GM21576 (cell line): ENCODE measurements around the gene ENTPD6.

Experiments used
- ATAC-seq: cut with Tn5 transposase; IDR thresholded peaks from one replicate; pipeline ENCODE4 v1.9.1; 2021; ENCODE audit warnings: mild to moderate bottlenecking, moderate library complexity; ENCODE audit not compliant: unreplicated experiment

ENTPD6 gene

GRCh38 chr20:25207149-25207959, 11.8 kb downstream of the ENTPD6 start:
- ATAC-seq = no peak

GRCh38 chr20:25207960-25208534, 12.5 kb downstream of the ENTPD6 start:
- ATAC-seq = no peak

DNA sequence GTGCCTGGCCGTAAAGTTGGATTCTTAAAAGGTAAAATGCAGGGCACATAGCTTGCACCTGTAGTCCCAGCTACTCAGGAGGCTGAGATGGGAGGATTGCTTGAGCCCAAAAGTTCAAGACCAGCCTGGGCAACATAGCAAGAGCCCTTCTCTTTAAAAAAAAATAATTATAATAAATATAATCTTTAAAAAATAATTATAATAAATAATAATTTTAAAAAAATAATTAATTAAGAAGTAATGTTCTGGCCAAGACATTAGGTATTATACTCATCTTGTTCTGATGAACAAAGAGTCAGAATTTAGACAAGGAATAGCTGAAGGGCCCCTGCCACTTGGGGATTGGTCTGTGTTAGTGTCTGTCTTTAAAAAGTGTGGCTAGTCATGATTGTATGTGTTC, 13.9 kb downstream of the ENTPD6 start:
- ATAC-seq = no peak

- no peak for ATAC-seq
These were observed 14.4 kb downstream of the ENTPD6 start for GRCh38 chr20:25209911-25210310.

DNA sequence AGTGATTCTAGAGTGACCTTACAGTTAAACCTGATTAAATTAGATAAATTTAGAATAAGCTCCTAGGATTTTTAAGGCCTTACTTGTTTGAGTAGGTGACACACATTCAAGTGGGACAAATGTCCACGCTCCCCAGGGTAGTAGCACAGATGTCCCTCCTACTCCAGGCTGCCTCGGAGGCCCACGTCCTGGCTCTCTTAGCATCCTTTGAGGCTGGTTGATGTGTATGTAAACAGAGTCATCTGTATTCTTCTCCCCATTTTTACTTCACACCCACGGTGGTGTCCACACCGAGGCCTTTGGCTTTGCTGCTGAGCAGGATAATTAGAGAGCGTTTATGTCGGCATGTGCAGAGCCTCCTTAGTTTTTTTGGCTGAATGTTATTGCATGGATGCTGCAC, 15.8 kb downstream of the ENTPD6 start:
- no peak for ATAC-seq

DNA sequence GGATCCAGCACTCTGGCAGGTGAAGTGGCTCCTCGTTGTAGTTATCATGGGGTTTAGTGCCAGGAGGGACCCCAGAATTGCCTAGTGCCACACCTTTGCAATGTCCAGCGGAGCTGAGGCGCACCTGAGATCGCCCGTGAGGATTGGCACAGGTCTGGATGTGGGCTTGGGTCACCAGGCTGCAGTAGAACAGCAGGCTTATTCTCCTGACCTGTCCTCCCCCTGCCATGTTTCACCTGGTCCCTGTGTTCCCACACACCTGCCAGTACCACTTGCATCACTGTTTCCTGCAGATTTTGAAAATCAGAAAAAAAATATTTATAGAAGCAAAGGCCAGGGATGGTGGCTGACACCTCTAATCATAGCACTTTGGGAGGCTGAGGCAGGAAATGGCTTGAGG, 16.7 kb downstream of the ENTPD6 start:
- no peak for ATAC-seq

DNA sequence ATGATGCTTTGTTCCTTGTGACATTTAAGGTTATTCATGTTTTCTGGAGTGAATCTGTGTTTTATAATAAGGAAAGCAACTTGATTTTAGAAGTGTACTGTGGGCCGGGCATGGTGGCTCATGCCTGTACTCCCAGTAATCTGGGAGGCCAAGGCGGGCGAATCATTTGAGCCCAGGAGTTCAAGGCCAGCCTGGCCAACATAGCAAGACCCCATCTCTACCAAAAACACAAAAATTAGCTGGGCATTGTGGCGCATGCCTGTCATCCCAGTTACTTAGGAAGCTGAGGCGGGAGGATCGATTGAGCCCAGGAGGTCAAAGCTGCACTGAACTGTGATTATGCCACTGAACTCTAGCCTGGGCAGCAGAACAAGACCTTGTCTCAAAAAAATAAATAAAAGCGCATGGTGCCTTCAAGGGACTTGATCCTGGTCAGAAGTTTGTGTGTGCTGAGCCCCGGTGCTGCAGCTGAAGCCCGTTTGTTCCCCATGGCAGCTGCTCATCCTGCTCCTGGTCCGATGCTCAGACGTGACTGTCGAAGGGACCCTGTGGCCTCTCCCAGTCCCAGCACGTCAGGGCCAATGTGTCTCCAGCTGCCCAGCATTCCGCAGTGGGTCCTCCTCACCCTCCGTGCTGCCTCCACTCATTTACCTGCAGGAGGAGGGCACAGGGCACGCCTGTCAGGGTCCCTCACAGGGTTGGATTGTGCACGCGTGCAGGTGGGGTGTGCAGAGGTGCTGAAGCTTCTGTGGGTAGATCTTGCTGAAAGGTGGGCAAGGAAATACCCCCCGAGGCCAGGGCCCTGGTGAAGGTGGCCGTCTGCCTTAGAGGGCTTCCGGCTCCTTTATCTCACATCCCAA, 18.3 kb downstream of the ENTPD6 start:
- ATAC-seq = no peak

DNA sequence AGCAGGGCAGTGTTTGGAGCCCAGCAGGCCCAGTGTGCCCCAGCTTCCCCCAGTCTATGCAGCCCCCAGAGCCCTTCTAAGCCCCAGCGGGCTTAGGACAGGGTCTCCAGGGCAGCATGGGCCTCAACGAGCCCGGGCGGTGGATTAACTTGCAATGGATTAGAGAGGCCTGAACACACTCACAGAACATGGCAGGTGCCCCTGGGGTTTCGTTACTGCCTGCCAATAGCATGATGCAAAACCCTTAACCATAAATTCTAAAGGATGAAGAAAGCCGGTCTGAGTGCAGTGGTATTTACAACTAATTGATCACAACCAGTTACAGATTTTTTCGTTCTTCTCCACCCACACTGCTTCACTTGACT, 18.9 kb downstream of the ENTPD6 start:
- ATAC-seq = no peak

GRCh38 chr20:25214819-25215218, 19.3 kb downstream of the ENTPD6 start:
- no peak for ATAC-seq

GRCh38 chr20:25215521-25215920, 20.0 kb downstream of the ENTPD6 start:
- no peak for ATAC-seq

GRCh38 chr20:25216199-25216945, 20.9 kb downstream of the ENTPD6 start:
- ATAC-seq = no peak

DNA sequence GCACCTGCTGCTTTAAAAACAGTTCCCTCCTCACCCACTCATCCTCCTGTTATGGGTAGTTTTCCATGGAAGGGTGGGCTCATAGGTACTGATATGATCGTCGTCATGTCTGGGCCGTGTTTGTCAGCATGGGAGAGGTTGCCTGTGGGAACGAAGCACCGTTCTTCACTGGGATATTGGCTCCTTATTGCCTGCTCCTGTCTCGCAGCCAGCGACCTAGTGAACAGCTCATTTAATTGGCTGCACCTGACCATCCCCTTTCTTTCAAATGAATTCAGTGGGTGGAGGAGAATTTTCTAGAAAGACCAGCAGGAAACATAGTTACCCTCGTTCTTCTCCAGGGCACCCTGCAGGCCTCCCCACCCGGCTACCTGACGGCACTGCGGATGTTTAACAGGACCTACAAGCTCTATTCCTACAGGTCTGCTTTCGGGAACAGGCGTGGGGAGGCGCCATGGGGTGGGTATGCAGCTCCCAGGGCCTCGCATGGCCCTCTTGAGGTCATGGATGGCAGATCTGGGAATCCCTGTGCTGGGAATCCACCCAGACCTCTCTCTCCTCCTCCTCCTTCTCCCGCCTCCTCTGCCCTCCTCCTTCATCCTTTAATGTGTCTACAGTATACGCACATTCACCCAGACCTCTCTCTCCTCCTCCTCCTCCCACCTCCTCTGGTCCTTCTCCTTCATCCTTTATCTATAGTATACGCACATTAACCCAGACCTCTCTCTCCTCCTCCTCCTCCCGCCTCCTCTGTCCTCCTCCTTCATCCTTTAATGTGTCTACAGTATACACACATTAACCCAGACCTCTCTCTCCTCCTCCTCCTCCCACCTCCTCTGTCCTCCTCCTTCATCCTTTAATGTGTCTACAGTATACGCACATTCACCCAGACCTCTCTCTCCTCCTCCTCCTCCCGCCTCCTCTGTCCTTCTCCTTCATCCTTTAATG, 21.9 kb downstream of the ENTPD6 start:
- ATAC-seq = no peak

DNA sequence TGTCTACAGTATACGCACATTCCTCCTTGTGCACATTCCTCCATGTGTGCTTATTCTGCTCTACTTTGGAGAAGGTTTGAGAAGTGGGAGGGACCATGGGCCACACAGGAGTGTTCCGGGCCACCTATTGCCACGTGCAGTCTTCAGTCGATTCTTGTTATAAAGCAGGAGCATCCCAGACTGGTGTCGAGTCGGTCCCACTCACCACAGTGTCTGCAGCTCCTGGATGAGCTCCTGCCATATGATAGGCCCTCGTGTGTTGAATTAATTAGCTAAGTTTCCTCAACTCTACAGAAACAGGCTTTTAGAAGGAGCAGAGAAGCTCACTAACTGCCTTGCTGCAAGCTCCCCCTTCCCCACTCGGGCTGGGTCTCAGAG, 22.6 kb downstream of the ENTPD6 start:
- no peak for ATAC-seq

- no peak for ATAC-seq
These were observed 23.0 kb downstream of the ENTPD6 start for GRCh38 chr20:25218492-25218891.

DNA sequence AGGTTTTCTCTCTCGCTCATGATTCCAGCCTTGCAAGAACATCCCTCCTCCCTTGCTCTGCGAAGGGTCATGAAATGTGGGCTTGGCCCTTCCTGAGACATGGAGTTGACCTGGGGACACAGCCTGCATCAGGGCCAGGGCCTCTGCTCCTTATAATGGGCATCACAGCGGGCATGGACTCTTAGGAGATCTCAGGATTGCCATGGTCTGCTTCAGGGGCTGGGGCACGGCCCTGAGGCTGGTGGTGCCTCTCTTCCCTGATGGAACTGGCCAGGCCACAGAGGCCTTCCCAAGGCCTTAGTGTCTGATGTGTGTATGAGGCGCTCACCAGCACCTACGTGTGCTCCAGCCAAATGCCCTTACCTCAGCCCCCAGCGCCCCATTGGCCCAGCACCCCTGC, 23.9 kb downstream of the ENTPD6 start:
- no peak for ATAC-seq

DNA sequence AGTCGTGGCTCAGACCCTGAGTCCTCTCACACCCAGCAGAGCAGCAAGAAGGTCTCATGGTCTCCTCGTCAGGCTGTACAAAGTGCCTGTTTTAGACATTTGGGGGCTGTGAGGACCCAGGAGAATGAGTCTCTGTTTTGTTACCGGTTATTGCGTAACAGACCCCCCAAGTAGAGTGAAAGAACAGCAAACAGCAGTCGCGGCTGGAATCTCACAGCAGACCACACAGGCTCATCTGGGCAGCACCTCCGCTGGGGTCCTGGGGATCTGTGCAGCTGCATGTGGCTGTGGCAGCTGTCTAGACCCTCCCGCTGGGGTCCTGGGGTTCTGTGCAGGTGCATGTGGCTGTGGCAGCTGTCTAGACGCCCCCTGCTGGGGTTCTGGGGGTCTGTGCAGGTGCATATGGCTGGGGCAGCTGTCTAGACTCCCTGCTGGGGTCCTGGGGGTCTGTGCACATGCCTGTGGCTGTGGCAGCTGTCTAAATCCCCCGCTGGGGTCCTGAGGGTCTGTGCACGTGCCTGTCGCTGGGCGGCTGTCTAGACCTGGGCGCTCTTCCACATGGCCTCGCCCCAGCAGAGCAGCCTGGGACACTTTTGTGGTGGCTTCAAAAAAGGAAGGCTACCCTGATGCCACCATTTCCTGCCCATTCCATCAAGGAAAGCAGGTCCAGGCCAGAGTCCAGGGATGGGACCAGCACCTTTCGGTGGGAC, 24.7 kb downstream of the ENTPD6 start:
- no peak for ATAC-seq

DNA sequence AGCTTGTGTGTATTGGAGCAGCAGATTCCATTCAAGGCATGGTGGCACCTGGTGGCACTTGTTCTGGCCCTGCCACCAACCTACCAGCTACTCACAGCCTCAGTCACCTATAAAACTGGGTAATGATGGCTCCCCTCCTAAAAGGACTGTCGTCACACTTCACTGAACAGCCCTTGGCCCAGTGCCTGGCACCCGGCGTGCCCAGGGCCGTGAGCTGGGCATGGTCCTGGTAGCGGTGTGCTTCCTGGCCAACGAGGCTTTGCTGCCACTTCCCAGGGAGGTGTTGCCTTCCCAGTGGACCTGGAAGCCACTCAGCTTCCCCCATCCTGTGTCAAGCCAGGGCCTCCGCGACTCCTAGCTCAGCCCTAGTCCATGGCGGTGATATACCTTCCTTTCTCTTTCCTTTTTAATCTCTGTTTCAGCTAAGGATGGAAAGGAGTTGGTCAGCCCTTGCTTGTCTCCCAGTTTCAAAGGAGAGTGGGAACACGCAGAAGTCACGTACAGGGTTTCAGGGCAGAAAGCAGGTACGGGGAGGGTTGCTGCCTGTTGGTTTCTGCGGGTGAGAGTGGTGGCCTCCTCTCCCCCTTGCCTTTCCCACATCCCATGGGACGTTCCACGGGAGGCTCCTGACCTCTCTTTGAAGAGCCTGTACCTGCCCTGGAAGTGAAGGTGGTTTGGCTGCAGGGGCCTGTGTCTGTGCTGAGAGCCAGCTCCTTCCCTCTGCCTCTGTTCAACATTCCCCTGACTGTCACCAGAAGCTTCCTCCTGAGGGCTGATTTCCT, 25.5 kb downstream of the ENTPD6 start:
- no peak for ATAC-seq

DNA sequence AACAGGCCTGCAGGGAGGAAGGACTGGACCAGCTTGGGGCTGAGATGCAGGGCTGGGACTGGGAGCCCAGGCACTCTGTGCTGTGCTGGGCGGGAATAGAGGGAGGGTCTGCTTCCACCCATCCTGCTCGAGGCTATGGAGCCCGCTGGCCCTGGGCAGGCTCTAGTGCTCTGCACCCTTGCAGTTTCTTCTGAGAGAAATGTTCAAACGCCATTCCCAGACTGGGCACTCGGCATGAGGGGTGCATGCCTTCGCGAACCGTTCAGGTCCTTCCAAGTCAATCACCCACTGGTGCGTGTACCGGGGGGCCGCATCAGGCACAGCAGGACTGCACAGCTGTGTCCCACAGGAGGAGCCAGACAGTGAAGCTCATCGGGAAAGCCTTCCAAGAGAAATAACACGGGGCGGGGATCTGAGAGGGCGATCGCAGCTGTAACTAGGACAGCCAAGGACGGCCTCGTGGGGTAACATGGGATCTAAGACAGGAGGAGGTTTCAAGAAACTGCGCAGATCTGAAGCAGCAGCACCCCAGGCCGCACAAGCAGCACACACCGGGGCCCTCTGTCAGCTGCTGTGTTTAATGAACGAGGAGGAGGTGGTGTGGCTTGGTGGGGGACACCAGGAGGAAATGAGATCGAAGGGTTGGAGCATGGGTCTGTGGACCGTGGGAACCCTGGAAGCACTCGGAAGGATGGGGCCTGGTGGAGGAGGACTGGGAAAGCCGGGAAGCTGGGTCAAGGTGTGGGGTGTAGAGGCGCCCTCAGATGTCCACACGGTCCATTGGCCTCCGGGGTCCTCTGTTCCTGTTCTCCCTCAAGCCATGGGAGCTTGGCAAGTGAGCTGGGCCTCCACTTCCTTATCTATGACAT, 26.3 kb downstream of the ENTPD6 start:
- ATAC-seq = no peak
